ENCODE measurements around the gene DVL1.

- TF ChIP-seq CTCF (IDR thresholded peaks at IDR 0.05) (no peak), POLR2A (IDR thresholded peaks at IDR 0.05) (no peak), EP300 (IDR thresholded peaks at IDR 0.05) (no peak), POLR2AphosphoS5 (IDR thresholded peaks at IDR 0.05) (no peak)
These were observed 3.2 kb downstream of the DVL1 start for GRCh38 chr1:1345860-1346500.

Data from upper lobe of left lung (tissue), 4 donors.